Uterus (tissue), 2 donors: ENCODE data around the gene NADK2.

Source experiments
- POLR2A ChIP-seq, 2 donors: fragments of 450-650 bp; IDR thresholded peaks; one replicate each; pipeline ENCODE4 v1.6.1; 2016; ENCODE audit warnings: antibody characterized with exemption in 2 of 2, mild to moderate bottlenecking in 1 of 2, moderate library complexity in 1 of 2
- TF ChIP-seq, protein P1 (sequence below), 4 experiments: fragments of 200-600 bp in 2 of 4; fragments of 450-650 bp in 2 of 4; sonication (generic) in 2 of 4; IDR thresholded peaks; one replicate each; pipeline ENCODE4 v1.5.1; 2016 to 2019; ENCODE audit warnings: antibody characterized with exemption in 4 of 4, mild to moderate bottlenecking in 2 of 4, moderate library complexity in 1 of 4

DNA sequence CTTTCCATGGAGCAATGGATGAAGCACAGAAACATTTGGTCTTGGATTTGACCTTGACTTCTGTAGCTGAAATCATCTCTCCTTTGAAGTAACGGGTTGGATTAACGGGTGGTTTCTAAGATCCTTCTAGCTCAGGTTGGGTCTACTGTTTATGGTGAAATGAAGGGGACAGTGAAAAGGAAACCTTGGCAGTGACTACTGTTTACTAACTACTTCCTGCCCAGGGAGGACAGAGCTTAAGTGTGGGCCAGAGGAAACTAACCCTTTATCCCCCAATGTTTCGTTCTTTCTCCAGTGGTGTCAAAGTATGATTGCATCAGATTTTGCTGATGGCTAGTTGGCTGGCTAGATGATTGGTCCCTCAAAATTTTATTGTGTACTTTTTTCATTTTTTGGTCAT, 67.6 kb downstream of the NADK2 start:
- TF ChIP-seq, protein P1, sequence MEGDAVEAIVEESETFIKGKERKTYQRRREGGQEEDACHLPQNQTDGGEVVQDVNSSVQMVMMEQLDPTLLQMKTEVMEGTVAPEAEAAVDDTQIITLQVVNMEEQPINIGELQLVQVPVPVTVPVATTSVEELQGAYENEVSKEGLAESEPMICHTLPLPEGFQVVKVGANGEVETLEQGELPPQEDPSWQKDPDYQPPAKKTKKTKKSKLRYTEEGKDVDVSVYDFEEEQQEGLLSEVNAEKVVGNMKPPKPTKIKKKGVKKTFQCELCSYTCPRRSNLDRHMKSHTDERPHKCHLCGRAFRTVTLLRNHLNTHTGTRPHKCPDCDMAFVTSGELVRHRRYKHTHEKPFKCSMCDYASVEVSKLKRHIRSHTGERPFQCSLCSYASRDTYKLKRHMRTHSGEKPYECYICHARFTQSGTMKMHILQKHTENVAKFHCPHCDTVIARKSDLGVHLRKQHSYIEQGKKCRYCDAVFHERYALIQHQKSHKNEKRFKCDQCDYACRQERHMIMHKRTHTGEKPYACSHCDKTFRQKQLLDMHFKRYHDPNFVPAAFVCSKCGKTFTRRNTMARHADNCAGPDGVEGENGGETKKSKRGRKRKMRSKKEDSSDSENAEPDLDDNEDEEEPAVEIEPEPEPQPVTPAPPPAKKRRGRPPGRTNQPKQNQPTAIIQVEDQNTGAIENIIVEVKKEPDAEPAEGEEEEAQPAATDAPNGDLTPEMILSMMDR (IDR thresholded peaks at IDR 0.05): no peak
- no peak for TF ChIP-seq POLR2A (IDR thresholded peaks at IDR 0.05)
